ENCODE measurements around the gene MT1B. TPM values are rescaled to one million over a fixed set of nuclear protein-coding genes. Genes with fewer than 3 reads are reported as not detected.

The MT1B gene
- total and polyA plus RNA-seq, 2 of the 13 experiments (the other 11 are each of a cell fraction or from before 2014, with no cell fraction given) = 0.89 TPM; not detected in 1

DNA sequence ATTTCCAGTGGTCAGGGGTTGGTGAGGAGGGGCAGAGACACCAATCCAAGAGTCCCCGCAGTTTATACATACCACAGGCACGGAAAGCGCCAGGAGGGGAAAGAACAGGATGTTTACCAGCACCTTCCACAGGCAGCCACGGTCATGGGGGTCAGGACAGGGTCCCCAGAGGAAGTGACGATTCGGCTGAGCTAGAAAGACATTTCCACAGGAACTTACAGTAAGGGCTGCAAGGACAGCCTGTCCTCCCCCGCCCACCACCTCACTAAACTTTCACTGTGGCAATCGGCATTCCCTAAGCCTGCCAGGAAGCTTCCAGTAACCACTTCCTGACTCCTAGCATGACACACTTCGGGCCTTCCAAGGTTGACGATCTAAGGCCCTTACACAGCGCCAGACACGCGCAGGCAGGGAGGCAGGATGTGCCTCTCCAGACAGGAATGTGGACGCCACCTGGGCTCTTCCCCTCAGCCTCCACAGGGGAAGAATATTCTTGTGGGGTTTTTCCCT lies 44.5 kb upstream of the MT1B start (continued):
- TF ChIP-seq MXD3 (CRISPR knock-in tag; IDR thresholded peaks at IDR 0.05) (peak; percentile 81; the same call in 1 of the 2 replicates), ZFP82 (CRISPR knock-in tag; IDR thresholded peaks at IDR 0.05; ENCODE audit: borderline replicate concordance) (no peak), KIAA2018 (CRISPR knock-in tag; IDR thresholded peaks at IDR 0.05; ENCODE audit: borderline replicate concordance) (no peak), HIC2 (CRISPR knock-in tag; IDR thresholded peaks at IDR 0.05; ENCODE audit: low read depth) (peak; percentile 95), KLF13 (CRISPR knock-in tag; IDR thresholded peaks at IDR 0.05) (no peak), ZNF883 (CRISPR knock-in tag; IDR thresholded peaks at IDR 0.05; ENCODE audit: not compliant biosample characterization) (peak; percentile 92), AKAP8 (CRISPR knock-in tag; IDR thresholded peaks at IDR 0.05) (no peak), ZNF207 (IDR thresholded peaks at IDR 0.05; ENCODE audit: borderline replicate concordance) (no peak), ETV6 (CRISPR knock-in tag; conservative IDR thresholded peaks at IDR 0.05) (peak; percentile 89), KAT7 (CRISPR knock-in tag; IDR thresholded peaks at IDR 0.05; ENCODE audit: borderline replicate concordance) (peak; percentile 64; the same call in 1 of the 2 replicates)
- TF ChIP-seq, protein P1, sequence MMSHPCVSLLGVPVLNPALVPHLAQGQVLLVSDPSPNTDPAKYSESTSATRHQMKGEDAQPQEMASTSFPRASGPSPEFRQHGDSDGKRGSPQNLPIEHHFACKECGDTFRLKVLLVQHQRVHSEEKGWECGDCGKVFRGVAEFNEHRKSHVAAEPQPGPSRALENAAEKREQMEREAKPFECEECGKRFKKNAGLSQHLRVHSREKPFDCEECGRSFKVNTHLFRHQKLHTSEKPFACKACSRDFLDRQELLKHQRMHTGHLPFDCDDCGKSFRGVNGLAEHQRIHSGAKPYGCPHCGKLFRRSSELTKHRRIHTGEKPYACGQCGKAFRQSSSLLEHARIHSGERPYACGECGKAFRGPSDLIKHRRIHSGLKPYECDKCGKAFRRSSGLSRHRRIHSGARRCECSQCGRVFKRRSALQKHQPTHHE (CRISPR knock-in tag; IDR thresholded peaks at IDR 0.05; ENCODE audit: borderline replicate concordance) = peak; percentile 71; the same call in 1 of the 2 replicates
